GM19238 (cell line): ENCODE results near the gene OTOS.

Source experiments
- DNase-seq: peaks from one replicate; pipeline ENCODE4 v3.0.0; 2011; ENCODE audit warnings: low spot score; ENCODE audit not compliant: insufficient read length

The OTOS gene

GRCh38 chr2:240123821-240124650 is 16.4 kb downstream of the OTOS start:
- no peak for DNase-seq

- no peak for DNase-seq
Observed at GRCh38 chr2:240121675-240122074, 18.8 kb downstream of the OTOS start.

GRCh38 chr2:240121190-240121589 is 19.3 kb downstream of the OTOS start:
- DNase-seq, result no peak

- DNase-seq, result no peak
Observed at GRCh38 chr2:240114233-240114632, 26.2 kb downstream of the OTOS start.

GRCh38 chr2:240112914-240113690 is 27.4 kb downstream of the OTOS start:
- DNase-seq, result no peak

GRCh38 chr2:240111253-240111652 is 29.2 kb downstream of the OTOS start:
- DNase-seq, result no peak

- no peak for DNase-seq
Observed at GRCh38 chr2:240109386-240109785, 31.1 kb downstream of the OTOS start.

GRCh38 chr2:240107477-240107796 is 33.0 kb downstream of the OTOS start:
- no peak for DNase-seq

- DNase-seq, result no peak
Observed at GRCh38 chr2:240106765-240107476, 33.5 kb downstream of the OTOS start.

- DNase-seq, result no peak
Observed at GRCh38 chr2:240105982-240106381, 34.5 kb downstream of the OTOS start.

- DNase-seq, result no peak
Observed at GRCh38 chr2:240103136-240103535, 37.3 kb downstream of the OTOS start.

GRCh38 chr2:240098349-240098748 is 42.1 kb downstream of the OTOS start:
- no peak for DNase-seq

GRCh38 chr2:240095556-240096523 is 44.6 kb downstream of the OTOS start:
- DNase-seq, result no peak

GRCh38 chr2:240089306-240089705 is 51.2 kb downstream of the OTOS start:
- DNase-seq, result no peak
